Keratinocyte (primary cell): Measurements from ENCODE around the gene MORF4L1. TPM values are rescaled to one million over a fixed set of nuclear protein-coding genes. Genes with fewer than 3 reads are reported as not detected.
A peak's percentile ranks its signal among the peaks of the same experiment; 100 is the strongest.

Experiments
- DNase-seq: peaks from one replicate; pipeline ENCODE4 v3.0.0-alpha.2; 2011; ENCODE audit warnings: low read depth, missing footprints, low spot score
- FAIRE-seq: peaks from 2 replicates; lab custom pipeline; 2011; peaks lifted over from hg19 to GRCh38; lab: Jason Lieb, UNC
- H2AFZ ChIP-seq: 2 replicates; pipeline ENCODE4 v1.6.0; 2012; ENCODE audit warnings: low read length, control low read depth, inconsistent platforms; ENCODE audit not compliant: control insufficient read depth
- H3K27ac ChIP-seq: 2 replicates; pipeline ENCODE4 v1.5.1; 2011; ENCODE audit warnings: low read length; ENCODE audit not compliant: control insufficient read depth, insufficient read depth
- H3K27me3 ChIP-seq: 3 replicates; pipeline ENCODE4 v1.6.0; 2011; ENCODE audit warnings: low read length; ENCODE audit not compliant: control insufficient read depth, insufficient read depth; ENCODE audit errors: extremely low read depth
- H3K36me3 ChIP-seq, 2 experiments: 2 replicates in 1 of 2; 3 replicates in 1 of 2; pipeline ENCODE4 v1.5.1; 2011; ENCODE audit warnings: low read length in 2 of 2, mild to moderate bottlenecking in 1 of 2; ENCODE audit not compliant: control insufficient read depth in 2 of 2, insufficient read depth in 2 of 2; ENCODE audit errors: extremely low read depth in 1 of 2
- H3K4me1 ChIP-seq: 3 replicates; pipeline ENCODE4 v1.5.1; 2011; ENCODE audit warnings: low read length; ENCODE audit not compliant: control insufficient read depth, insufficient read depth; ENCODE audit errors: extremely low read depth
- H3K4me2 ChIP-seq: 3 replicates; pipeline ENCODE4 v1.6.0; 2011; ENCODE audit warnings: low read depth, low read length; ENCODE audit not compliant: control insufficient read depth, insufficient read depth; ENCODE audit errors: extremely low read depth
- H3K4me3 ChIP-seq, 3 experiments: fragments of 200-600 bp in 1 of 3; sonication (generic) in 1 of 3; 2 replicates in 2 of 3; 3 replicates in 1 of 3; pipeline ENCODE4 v1.5.1; 2011 to 2016; ENCODE audit warnings: low read length in 3 of 3, mild to moderate bottlenecking in 3 of 3, control low read depth in 2 of 3, inconsistent platforms in 1 of 3, low read depth in 1 of 3, mixed read lengths in 1 of 3, mixed run types in 1 of 3, moderate library complexity in 1 of 3; ENCODE audit not compliant: control insufficient read depth in 2 of 3, insufficient read depth in 2 of 3; ENCODE audit errors: extremely low read depth in 1 of 3
- H3K79me2 ChIP-seq: 2 replicates; pipeline ENCODE4 v1.6.0; 2012; ENCODE audit warnings: low read length; ENCODE audit not compliant: control insufficient read depth, insufficient read depth
- H3K9ac ChIP-seq: 3 replicates; pipeline ENCODE4 v1.6.0; 2011; ENCODE audit warnings: low read length; ENCODE audit not compliant: control insufficient read depth, insufficient read depth; ENCODE audit errors: extremely low read depth
- H3K9me1 ChIP-seq: 3 replicates; pipeline ENCODE4 v1.6.0; 2011; ENCODE audit warnings: low read length; ENCODE audit not compliant: control insufficient read depth, insufficient read depth; ENCODE audit errors: extremely low read depth
- H3K9me3 ChIP-seq: 2 replicates; pipeline ENCODE4 v1.5.1; 2012; ENCODE audit warnings: low read depth, low read length; ENCODE audit not compliant: control insufficient read depth
- H4K20me1 ChIP-seq: 3 replicates; pipeline ENCODE4 v1.6.0; 2011; ENCODE audit warnings: low read length; ENCODE audit not compliant: control insufficient read depth, insufficient read depth; ENCODE audit errors: extremely low read depth
- EZH2 ChIP-seq: IDR thresholded peaks from one replicate; pipeline ENCODE4 v1.6.1; 2012; ENCODE audit warnings: inconsistent platforms, mild to moderate bottlenecking, low read length, moderate library complexity
- dilution Hi-C: fragments of 300-500 bp; cut with MboI; formaldehyde crosslinking; loops from one replicate; pipeline ENCODE4 v1.7.0; 2020; ENCODE audit warnings: low sequenced_read_pairs; ENCODE audit not compliant: extremely low pct_ligation_motif_present
- polyA plus RNA-seq, 5 experiments: library from polyadenylated mRNA; depleted of rRNA in 3 of 5; stranded (reverse) in 3 of 5; stranded (forward) in 1 of 5; unstranded in 1 of 5; fragments of >200 nt; gene quantifications; 1 replicate in 1 of 5; 2 replicates in 3 of 5; 3 replicates in 1 of 5; pipeline versions ENCODE4 v1.2.1 to v1.2.3, GENCODE V29; 2011 to 2012; ENCODE audit warnings: missing spikeins in 2 of 5, low read depth in 1 of 5, low replicate concordance in 1 of 5
- TF ChIP-seq, protein P1 (sequence below), 3 experiments: IDR thresholded peaks in 1 of 3; conservative IDR thresholded peaks in 1 of 3; optimal IDR thresholded peaks in 1 of 3; 2 replicates in 2 of 3; 3 replicates in 1 of 3; pipeline versions ENCODE3 to v1.5.1; 2011; ENCODE audit warnings: low read length in 3 of 3, mild to moderate bottlenecking in 3 of 3, moderate library complexity in 2 of 3, control low read depth in 1 of 3, inconsistent platforms in 1 of 3; ENCODE audit not compliant: insufficient read depth in 2 of 3; ENCODE audit errors: extremely low read depth in 1 of 3

MORF4L1 gene
- polyA plus RNA-seq, 1 donor (not counting 4 experiments of a cell fraction or from before 2014, with no cell fraction given): 281 TPM

DNA sequence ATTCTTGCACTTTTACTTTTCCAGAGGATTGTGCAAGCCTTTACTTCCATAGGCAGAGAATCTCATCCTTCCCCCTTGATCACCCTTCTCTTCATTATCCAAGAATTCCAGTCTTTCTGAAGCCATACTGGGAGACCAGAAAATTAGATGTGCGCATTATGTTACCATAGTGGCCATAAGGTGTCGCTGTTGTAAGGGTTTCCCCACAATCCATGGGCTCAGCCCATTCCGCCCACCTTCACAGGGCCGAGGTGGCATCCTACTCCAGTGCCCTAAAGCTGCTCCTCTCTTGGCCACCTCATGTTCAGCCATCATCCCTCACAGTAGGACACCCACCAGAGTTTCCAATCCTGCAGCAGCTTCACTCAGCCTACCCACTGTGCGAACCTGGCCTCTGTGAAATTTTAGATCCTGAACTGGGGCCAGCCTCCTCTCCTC, 37.1 kb downstream of the MORF4L1 start:
- DNase-seq (no peak), FAIRE-seq (no peak)
- Histone ChIP-seq H3K36me3 (peaks cover 17 to 26% of the 10 kb centered on the region in 2 experiments), H3K9ac (no peak overlapping the region), H3K4me1 (peaks cover 4% of the 10 kb centered on the region), H3K4me3 (no peak overlapping the region), H2AFZ (no peak overlapping the region), H3K9me3 (no peaks in the 10 kb centered on the region), H3K9me1 (no peaks in the 10 kb centered on the region), H3K27ac (no peak overlapping the region), H3K79me2 (no peaks in the 10 kb centered on the region), H3K4me2 (no peak overlapping the region), H3K27me3 (no peaks in the 10 kb centered on the region), H4K20me1 (no peaks in the 10 kb centered on the region)
- dilution Hi-C loops: no loop called here
- TF ChIP-seq, protein P1, sequence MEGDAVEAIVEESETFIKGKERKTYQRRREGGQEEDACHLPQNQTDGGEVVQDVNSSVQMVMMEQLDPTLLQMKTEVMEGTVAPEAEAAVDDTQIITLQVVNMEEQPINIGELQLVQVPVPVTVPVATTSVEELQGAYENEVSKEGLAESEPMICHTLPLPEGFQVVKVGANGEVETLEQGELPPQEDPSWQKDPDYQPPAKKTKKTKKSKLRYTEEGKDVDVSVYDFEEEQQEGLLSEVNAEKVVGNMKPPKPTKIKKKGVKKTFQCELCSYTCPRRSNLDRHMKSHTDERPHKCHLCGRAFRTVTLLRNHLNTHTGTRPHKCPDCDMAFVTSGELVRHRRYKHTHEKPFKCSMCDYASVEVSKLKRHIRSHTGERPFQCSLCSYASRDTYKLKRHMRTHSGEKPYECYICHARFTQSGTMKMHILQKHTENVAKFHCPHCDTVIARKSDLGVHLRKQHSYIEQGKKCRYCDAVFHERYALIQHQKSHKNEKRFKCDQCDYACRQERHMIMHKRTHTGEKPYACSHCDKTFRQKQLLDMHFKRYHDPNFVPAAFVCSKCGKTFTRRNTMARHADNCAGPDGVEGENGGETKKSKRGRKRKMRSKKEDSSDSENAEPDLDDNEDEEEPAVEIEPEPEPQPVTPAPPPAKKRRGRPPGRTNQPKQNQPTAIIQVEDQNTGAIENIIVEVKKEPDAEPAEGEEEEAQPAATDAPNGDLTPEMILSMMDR (optimal IDR thresholded peaks at IDR 0.05 in 1 of 3, IDR thresholded peaks at IDR 0.05 in 1 of 3, conservative IDR thresholded peaks at IDR 0.05 in 1 of 3; ENCODE audit: extremely low read depth in 1 of 3, insufficient read depth in 2 of 3, low read length in 3 of 3): peak; percentile 66 to 84 (median 84)
- no peak for TF ChIP-seq EZH2

DNA sequence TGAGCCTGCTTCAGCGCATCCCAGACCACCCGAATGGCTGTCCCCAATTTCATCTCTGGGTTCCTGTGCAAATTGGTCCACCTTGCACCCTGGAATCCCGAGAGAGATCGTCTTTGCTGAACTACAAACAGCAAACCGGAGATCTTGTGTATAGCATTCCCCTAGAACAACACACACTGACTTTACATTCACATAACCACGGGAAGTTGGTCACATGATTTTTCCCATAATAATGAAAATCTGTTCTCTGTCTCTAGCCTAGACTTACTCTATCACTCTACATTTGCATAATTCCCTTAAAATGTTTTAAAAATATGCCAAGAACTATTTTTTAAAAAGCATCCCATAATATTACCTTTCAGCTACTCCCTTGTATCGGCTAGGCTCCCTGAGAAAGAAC, 37.6 kb downstream of the MORF4L1 start:
- H3K9me3 ChIP-seq: no peaks in the 10 kb centered on the region
- no peaks in the 10 kb centered on the region for H4K20me1 ChIP-seq
- no peak for DNase-seq
- peaks cover 1% of the 10 kb centered on the region for H3K9me1 ChIP-seq
- no peaks in the 10 kb centered on the region for H3K27me3 ChIP-seq
- H3K4me1 ChIP-seq: peaks cover 8% of the 10 kb centered on the region
- no peak overlapping the region for H3K4me3 ChIP-seq
- dilution Hi-C loops: no loop called here
- FAIRE-seq: no peak
- no peak for TF ChIP-seq EZH2
- TF ChIP-seq, protein P1 (optimal IDR thresholded peaks at IDR 0.05 in 1 of 3, IDR thresholded peaks at IDR 0.05 in 1 of 3, conservative IDR thresholded peaks at IDR 0.05 in 1 of 3; ENCODE audit: extremely low read depth in 1 of 3, insufficient read depth in 2 of 3, low read length in 3 of 3): no peak
- no peak overlapping the region for H3K27ac ChIP-seq
- H3K4me2 ChIP-seq: no peak overlapping the region
- no peak overlapping the region for H2AFZ ChIP-seq
- no peaks in the 10 kb centered on the region for H3K79me2 ChIP-seq
- peaks cover 17 to 26% of the 10 kb centered on the region in 2 experiments for H3K36me3 ChIP-seq
- H3K9ac ChIP-seq: no peak overlapping the region
